Caco-2 (cell line): ENCODE data around the gene OR6X1. TPM values are rescaled to one million over a fixed set of nuclear protein-coding genes. Genes with fewer than 3 reads are reported as not detected.
A peak's percentile ranks its signal among the peaks of the same experiment; 100 is the strongest.

Experiments used
- BruUV-seq: library from RNA; stranded (reverse); fragments of 400-500 nt; replicated peaks from 2 replicates; lab custom pipeline; 2021; lab: Mats Ljungman, UMichigan
- CTCF ChIA-PET: fragments of 300-600 bp; sonication (Branson Sonifier 250); formaldehyde crosslinking; loops from one replicate; lab custom pipeline; 2022; ENCODE audit warnings: antibody characterized with exemption; lab: Charles Lee
- POLR2A ChIA-PET: fragments of 300-600 bp; sonication (Branson Sonifier 250); formaldehyde crosslinking; loops from one replicate; lab custom pipeline; 2022; ENCODE audit warnings: antibody characterized with exemption; lab: Charles Lee
- DNase-seq, 2 experiments: peaks; one replicate each; pipeline versions ENCODE4 v3.0.0 to v3.0.0-alpha.2; 2020 to 2022
- H3K27me3 ChIP-seq: replicated peaks from 2 replicates; pipeline ENCODE4 v1.6.0; 2011; ENCODE audit warnings: low read length; ENCODE audit not compliant: control insufficient read depth, insufficient read depth
- H3K36me3 ChIP-seq: 2 replicates; pipeline ENCODE4 v1.5.1; 2011; ENCODE audit warnings: low read length; ENCODE audit not compliant: control insufficient read depth, insufficient read depth
- H3K4me1 ChIP-seq: fragments of 250-450 bp; sonication (Bioruptor Pico); 2 replicates; pipeline ENCODE4 v1.5.1; 2020; ENCODE audit warnings: mild to moderate bottlenecking
- H3K4me3 ChIP-seq: 2 replicates; pipeline ENCODE4 v1.5.1; 2011; ENCODE audit warnings: low read depth, mild to moderate bottlenecking, control low read depth, low read length
- H3K9me3 ChIP-seq: fragments of 250-450 bp; sonication (Bioruptor Pico); 2 replicates; pipeline ENCODE4 v1.5.1; 2020; ENCODE audit warnings: mild to moderate bottlenecking, moderate library complexity
- H3K27ac Mint-ChIP-seq: one replicate; pipeline ENCODE4 v1.8.0; 2022; ENCODE audit warnings: mixed read lengths; ENCODE audit not compliant: unreplicated experiment
- H3K27me3 Mint-ChIP-seq: one replicate; pipeline ENCODE4 v1.8.0; 2022; ENCODE audit warnings: mixed read lengths; ENCODE audit not compliant: insufficient read depth, unreplicated experiment
- H3K36me3 Mint-ChIP-seq: one replicate; pipeline ENCODE4 v1.8.0; 2022; ENCODE audit warnings: mild to moderate bottlenecking, mixed read lengths; ENCODE audit not compliant: insufficient read depth, unreplicated experiment
- H3K4me1 Mint-ChIP-seq: one replicate; pipeline ENCODE4 v1.8.0; 2022; ENCODE audit warnings: low read depth, mixed read lengths; ENCODE audit not compliant: unreplicated experiment
- H3K4me3 Mint-ChIP-seq: one replicate; pipeline ENCODE4 v1.8.0; 2022; ENCODE audit warnings: mild to moderate bottlenecking, moderate library complexity, mixed read lengths; ENCODE audit not compliant: unreplicated experiment
- H3K9me3 Mint-ChIP-seq: one replicate; pipeline ENCODE4 v1.8.0; 2022; ENCODE audit warnings: mixed read lengths; ENCODE audit not compliant: unreplicated experiment
- CTCF ChIP-seq, 2 experiments: fragments of 200-600 bp in 1 of 2; IDR thresholded peaks; 1 replicate in 1 of 2; 2 replicates in 1 of 2; pipeline versions ENCODE4 v1.5.1 to v1.8.0; 2011 to 2022; ENCODE audit warnings: antibody characterized with exemption in 1 of 2, control low read depth in 1 of 2, inconsistent platforms in 1 of 2, low read depth in 1 of 2, low read length in 1 of 2, mild to moderate bottlenecking in 1 of 2, moderate library complexity in 1 of 2; ENCODE audit not compliant: insufficient read depth in 1 of 2, severe bottlenecking in 1 of 2, unreplicated experiment in 1 of 2
- intact Hi-C: fragments of 100-400 bp; cut with micrococcal nuclease; formaldehyde crosslinking; loops from one replicate; pipeline ENCODE4 v1.10.0; 2022; ENCODE audit not compliant: unreplicated experiment
- total RNA-seq: library from RNA; stranded (reverse); gene quantifications from 2 replicates; pipeline ENCODE4 v1.2.3, GENCODE V29; 2022

OR6X1 gene
- total RNA-seq, 1 experiment from 2014 or later, result not detected

GRCh38 chr11:123740787-123741158 is 13.5 kb downstream of the OR6X1 start:
- CTCF ChIA-PET, result no interaction called here
- peak overlapping the region; percentile 85 for H3K4me3 ChIP-seq

DNA sequence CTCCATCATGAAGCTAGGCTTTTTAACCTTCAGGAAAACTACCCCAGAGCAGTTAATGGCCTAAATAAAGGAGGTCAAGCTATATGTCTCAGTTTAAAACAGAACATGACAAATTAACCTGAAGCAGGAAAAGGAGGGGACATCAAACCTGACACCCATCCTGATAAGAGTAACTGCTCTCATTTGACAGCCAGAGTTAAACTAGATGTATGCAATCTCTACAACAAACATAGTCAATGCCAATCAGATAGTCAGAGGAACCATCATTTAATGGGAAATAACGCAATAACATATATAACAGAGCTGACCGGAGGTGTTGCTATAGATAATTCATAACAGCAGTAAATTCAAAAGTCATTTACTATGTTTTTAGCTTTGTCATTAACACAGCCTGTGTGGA is 15.9 kb downstream of the OR6X1 start:
- no peaks in the 10 kb centered on the region for H3K36me3 ChIP-seq
- H3K9me3 Mint-ChIP-seq, result no peaks in the 10 kb centered on the region
- H3K4me1 ChIP-seq, result peaks cover 18% of the 10 kb centered on the region
- no peak overlapping the region for H3K4me3 ChIP-seq
- no peak for DNase-seq
- no peaks in the 10 kb centered on the region for H3K27me3 Mint-ChIP-seq
- no peak overlapping the region for H3K27ac Mint-ChIP-seq
- ChIA-PET CTCF (no interaction called here), POLR2A (interaction anchor here (0.5 kb wide), 1 partner anchor 1098 kb away, joined by 3 read pairs; no protein-coding TSS in a partner anchor)
- no peaks in the 10 kb centered on the region for H3K27me3 ChIP-seq
- TF ChIP-seq CTCF (IDR thresholded peaks at IDR 0.05; ENCODE audit: insufficient read depth in 1 of 2, low read depth in 1 of 2, low read length in 1 of 2, severe bottlenecking in 1 of 2, unreplicated experiment in 1 of 2), result no peak
- peaks cover 6% of the 10 kb centered on the region for H3K4me1 Mint-ChIP-seq
- no peaks in the 10 kb centered on the region for H3K9me3 ChIP-seq
- no TSS peak for BruUV-seq
- peaks cover 40% of the 10 kb centered on the region for H3K36me3 Mint-ChIP-seq
- no peak overlapping the region for H3K4me3 Mint-ChIP-seq
- intact Hi-C loops, result no loop called here

More at GRCh38 chr11:123740787-123741158, 13.5 kb downstream of the OR6X1 start:
- no peaks in the 10 kb centered on the region for H3K9me3 Mint-ChIP-seq
- Histone ChIP-seq H3K27me3 (no peaks in the 10 kb centered on the region), H3K9me3 (no peaks in the 10 kb centered on the region), H3K4me1 (peaks cover 18% of the 10 kb centered on the region), H3K36me3 (no peaks in the 10 kb centered on the region)
- peaks cover 7% of the 10 kb centered on the region for H3K27me3 Mint-ChIP-seq
- peak in 1 of 2 experiments; percentile 11 for DNase-seq
- BruUV-seq, result no TSS peak
- intact Hi-C loops, result loop anchor here (1.0 to 10.0 kb wide), 4 partner anchors 82 to 678 kb away; partner anchors contain the start of gene HSPA8
- peaks cover 40% of the 10 kb centered on the region for H3K36me3 Mint-ChIP-seq
- peak overlapping the region; percentile 79 for H3K27ac Mint-ChIP-seq
- peak overlapping the region; percentile 85 for H3K4me3 Mint-ChIP-seq
- POLR2A ChIA-PET, result no interaction called here
- peaks cover 6% of the 10 kb centered on the region for H3K4me1 Mint-ChIP-seq
- TF ChIP-seq CTCF (IDR thresholded peaks at IDR 0.05; ENCODE audit: insufficient read depth in 1 of 2, low read depth in 1 of 2, low read length in 1 of 2, severe bottlenecking in 1 of 2, unreplicated experiment in 1 of 2), result no peak

DNA sequence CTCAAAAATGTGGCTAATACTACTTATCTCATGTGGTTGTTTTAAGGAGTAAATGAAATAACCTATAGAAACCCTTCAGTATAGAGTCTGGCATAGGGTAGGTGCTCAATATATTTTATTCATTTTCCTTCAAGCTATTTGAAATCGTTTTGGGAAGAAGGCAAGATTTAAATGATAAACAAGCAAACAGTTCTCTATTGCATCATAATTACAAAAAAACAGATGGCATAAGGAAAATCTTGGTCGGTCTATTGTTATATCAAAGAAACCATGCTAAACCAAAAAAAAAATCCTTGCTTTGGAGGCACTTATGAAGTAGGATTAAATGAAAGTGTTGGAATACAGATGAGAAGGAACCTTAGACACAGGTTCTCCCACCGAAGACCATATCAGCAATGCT is 17.5 kb downstream of the OR6X1 start:
- no peak for DNase-seq
- H3K36me3 Mint-ChIP-seq, result peaks cover 37% of the 10 kb centered on the region
- ChIA-PET CTCF (no interaction called here), POLR2A (no interaction called here)
- no peak overlapping the region for H3K27ac Mint-ChIP-seq
- intact Hi-C loops, result no loop called here
- no peaks in the 10 kb centered on the region for H3K27me3 Mint-ChIP-seq
- Histone ChIP-seq H3K4me3 (no peak overlapping the region), H3K27me3 (no peaks in the 10 kb centered on the region), H3K4me1 (peaks cover 11% of the 10 kb centered on the region; the same call in 1 of the 2 replicates), H3K36me3 (no peaks in the 10 kb centered on the region), H3K9me3 (no peaks in the 10 kb centered on the region)
- H3K4me1 Mint-ChIP-seq, result peaks cover 6% of the 10 kb centered on the region
- no peak overlapping the region for H3K4me3 Mint-ChIP-seq
- TF ChIP-seq CTCF (IDR thresholded peaks at IDR 0.05; ENCODE audit: insufficient read depth in 1 of 2, low read depth in 1 of 2, low read length in 1 of 2, severe bottlenecking in 1 of 2, unreplicated experiment in 1 of 2), result no peak
- no peaks in the 10 kb centered on the region for H3K9me3 Mint-ChIP-seq
- no TSS peak for BruUV-seq
